Activated CD8-positive, alpha-beta memory T cell treated with anti-CD3 and anti-CD28 coated beads for 48 hours (primary cell): Measurements from ENCODE around the gene SIRT6.
"Not testable (repeated sequence)": the region's sequence is repeated elsewhere in the genome, so short reads cannot be mapped to it uniquely, and the experiment has no call there.

Experiments used
- DNase-seq, 3 experiments: peaks; one replicate each; pipeline ENCODE4 v3.0.0-alpha.2; 2020; ENCODE audit warnings: low read depth in 2 of 3, low spot score in 2 of 3

The SIRT6 gene

DNA sequence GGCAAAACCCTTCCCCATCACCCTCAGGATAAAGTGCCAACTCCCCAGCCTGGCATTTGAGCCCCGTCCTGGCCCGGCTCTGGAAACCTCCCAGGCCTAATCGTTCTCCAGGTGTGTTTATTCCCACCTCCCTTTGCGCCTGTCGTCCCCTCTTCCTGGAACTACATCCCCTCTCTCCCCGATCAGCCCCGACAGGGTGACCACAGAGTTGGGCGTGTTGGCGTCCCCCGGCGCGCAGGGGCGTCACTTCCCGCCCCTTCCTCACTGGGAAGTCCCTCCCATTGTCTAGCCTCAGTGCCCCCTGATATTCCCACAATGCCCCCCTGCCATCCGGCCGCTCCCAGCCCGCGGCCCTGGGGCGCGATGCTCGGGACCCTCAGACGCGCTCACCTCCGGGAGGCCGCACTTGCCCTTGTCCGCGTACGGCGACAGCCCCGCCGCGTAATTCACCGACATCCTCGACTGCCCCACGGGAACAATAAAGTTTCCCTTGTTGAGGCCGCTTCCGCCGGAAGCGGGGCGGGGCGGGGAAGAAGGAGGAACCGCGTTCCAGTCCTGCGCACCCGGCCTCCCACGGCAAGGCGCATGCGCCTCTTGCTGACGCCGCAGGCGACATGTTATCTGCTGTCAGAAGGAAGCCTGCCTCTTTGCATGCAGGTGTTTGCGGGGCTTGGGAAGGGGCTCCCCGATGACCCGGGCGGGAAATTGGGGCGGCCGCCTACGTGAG is at the start of gene SIRT6, which contains the start of gene ANKRD24:
TSS of gene SIRT6 (minus strand) at position 480 of the 727 bp plus-strand sequence. CDS start at position 456, 24 bp downstream.
TSS of gene ANKRD24 (plus strand) at position 606 of the 727 bp plus-strand sequence. CDS start 3,737 bp downstream, outside the sequence.
- peak; percentile 83 to 90 (median 90) for DNase-seq

GRCh38 chr19:4232139-4232538 is 49.8 kb upstream of the SIRT6 start:
- not testable (repeated sequence) for DNase-seq

DNA sequence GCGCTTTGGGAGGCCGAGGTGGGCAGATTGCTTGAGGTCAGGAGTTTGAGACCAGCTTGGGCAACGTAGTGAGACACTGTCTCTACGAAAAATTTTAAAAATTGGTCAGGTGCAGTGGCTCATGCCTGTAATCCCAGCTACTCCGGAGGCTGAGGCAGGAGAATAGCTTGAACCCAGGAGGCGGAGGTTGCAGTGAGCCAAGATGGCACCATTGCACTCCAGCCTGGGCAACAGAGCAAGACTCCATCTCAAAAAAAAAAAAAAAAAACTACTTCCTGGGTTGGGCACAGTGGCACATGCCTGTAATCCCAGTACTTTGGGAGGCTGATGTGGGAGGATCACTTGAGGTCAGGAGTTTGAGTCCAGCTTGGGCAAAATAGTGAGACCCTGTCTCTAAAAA is 49.2 kb upstream of the SIRT6 start:
- DNase-seq, result not testable (repeated sequence)

- DNase-seq, result not testable (repeated sequence)
Measured at GRCh38 chr19:4230237-4230636, 47.9 kb upstream of the SIRT6 start.

- DNase-seq, result peak; percentile 21 to 67 (median 37)
Measured at GRCh38 chr19:4229179-4229931, 47.0 kb upstream of the SIRT6 start, which contains the start of gene EBI3. TSS of gene EBI3 (plus strand) at chr19:4229523. CDS start at chr19:4229551, 28 bp downstream.

GRCh38 chr19:4228765-4229178 is 46.4 kb upstream of the SIRT6 start:
- DNase-seq, result no peak

- no peak for DNase-seq
Measured at GRCh38 chr19:4227771-4228170, 45.4 kb upstream of the SIRT6 start.

- DNase-seq, result no peak
Measured at GRCh38 chr19:4225885-4226284, 43.5 kb upstream of the SIRT6 start.

- DNase-seq, result no peak
Measured at GRCh38 chr19:4224470-4224869, 42.1 kb upstream of the SIRT6 start.

GRCh38 chr19:4220188-4220587 is 37.8 kb upstream of the SIRT6 start:
- no peak for DNase-seq

- DNase-seq, result not testable (repeated sequence)
Measured at GRCh38 chr19:4218523-4218922, 36.2 kb upstream of the SIRT6 start.

DNA sequence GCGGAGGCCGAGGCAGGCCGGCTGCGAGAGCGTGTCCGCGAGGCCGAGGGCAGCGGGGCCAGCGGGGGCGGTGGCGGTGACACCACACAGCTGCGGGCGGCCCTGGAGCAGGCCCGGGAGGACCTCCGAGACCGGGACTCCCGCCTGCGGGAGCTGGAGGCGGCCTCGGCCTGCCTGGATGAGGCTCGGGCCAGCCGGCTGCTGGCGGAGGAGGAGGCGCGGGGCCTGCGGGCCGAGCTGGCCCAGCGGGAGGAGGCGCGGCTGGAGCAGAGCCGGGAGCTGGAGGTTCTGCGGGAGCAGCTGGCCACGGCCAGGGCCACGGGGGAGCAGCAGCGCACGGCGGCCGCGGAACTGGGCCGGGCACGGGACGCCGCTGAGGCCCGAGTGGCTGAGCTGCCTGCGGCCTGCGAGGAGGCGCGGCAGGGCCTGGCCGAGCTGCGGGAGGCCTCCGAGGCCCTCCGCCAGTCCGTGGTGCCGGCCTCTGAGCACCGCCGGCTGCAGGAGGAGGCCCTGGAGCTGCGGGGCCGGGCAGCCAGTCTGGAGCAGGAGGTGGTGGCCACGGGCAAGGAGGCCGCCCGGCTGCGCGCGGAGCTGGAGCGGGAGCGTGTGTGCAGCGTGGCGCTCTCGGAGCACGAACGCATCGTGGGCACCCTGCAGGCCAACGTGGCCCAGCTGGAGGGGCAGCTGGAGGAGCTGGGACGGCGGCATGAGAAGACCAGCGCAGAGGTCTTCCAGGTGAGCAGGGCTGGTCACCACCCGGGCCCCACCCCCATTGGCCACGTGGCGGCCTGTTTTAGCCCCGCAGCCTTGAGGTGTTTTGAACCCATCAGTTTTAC is 35.3 kb upstream of the SIRT6 start:
- DNase-seq, result no peak

DNA sequence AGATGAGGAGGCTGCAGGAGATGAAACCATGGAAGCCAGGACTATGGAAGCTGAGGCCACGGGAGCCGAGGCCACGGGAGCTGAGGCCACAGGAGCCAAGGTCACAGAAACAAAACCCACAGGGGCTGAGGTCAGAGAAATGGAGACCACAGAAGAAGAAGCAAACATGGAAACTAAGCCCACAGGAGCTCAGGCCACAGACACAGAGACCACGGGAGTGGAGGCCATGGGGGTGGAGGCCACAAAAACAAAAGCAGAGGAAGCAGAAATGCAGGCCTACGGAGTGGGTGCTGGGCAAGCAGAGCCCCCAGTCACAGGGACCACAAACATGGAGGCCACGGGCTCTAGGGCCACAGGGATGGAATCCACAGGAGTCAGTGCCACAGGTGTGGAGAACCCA is 34.5 kb upstream of the SIRT6 start:
- DNase-seq, result no peak

GRCh38 chr19:4215807-4216206 is 33.4 kb upstream of the SIRT6 start:
- DNase-seq, result no peak

GRCh38 chr19:4213116-4213515 is 30.8 kb upstream of the SIRT6 start:
- no peak for DNase-seq

DNA sequence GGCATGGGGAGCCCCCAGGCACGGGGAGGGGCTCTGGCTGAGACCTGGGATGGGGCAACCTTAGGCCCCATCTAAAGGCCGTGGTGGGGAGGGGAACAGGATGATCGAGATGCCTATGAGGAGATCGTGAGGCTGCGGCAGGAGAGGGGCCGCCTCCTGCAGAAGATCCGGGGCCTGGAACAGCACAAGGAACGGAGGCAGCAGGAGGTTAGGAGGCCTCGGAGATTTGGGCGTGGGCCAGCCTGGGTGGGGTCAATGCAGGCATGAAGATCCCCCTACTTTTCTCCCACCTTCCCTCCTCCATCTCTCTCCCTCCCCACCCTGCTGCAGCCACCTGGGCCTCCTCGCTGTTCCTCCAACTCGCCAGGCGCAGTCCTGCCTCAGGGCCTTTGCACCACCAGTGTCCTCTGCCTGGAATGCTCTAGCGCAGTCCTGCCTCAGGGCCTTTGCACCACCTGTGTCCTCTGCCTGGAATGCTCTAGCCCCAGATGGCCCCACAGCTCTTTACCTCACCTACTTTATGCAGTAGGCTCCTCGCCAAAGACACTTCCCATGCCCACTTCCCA is 27.9 kb upstream of the SIRT6 start:
- no peak for DNase-seq

DNA sequence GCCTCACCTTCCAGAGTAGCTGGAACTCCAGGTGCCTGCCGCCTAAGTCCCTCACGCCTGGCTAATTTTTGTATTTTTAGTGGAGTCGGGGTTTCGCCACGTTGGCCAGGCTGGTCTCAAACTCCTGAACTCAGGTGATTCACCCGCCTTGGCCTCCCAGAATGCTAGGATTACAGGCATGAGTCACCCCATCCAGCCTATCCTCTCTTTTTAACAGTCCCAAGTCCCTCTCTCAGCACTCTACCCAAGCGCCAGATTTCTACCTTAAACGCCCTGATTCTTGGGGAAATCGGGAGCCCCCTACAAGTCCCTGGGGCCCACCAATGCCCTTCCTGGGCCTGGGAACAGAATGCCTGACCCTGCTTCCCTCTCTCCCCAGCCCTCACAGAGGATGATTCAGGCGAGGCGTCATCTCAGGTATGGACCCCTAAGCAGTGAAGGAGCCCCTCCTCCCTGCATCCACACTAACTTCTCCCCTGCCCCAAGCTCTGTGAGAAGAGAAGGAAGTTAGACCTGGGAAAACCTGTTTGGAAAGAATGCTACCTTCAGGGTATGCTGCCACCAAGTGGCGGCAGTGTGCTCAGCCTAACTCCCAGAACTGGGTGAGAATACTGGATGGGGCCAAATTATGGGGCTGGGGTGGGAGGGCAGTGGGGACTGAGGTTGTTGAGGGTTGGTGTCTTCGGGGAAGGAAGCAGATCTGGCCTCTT is 26.2 kb upstream of the SIRT6 start:
- DNase-seq, result no peak

- DNase-seq, result no peak
Measured at GRCh38 chr19:4206818-4207484, 24.6 kb upstream of the SIRT6 start.

GRCh38 chr19:4201798-4202197 is 19.4 kb upstream of the SIRT6 start:
- DNase-seq, result no peak
